OCI-LY7 (cell line): ENCODE measurements around the gene TRMT1. TPM values are rescaled to one million over a fixed set of nuclear protein-coding genes. Genes with fewer than 3 reads are reported as not detected.

Experiments used
- BruUV-seq: library from RNA; stranded (reverse); fragments of 400-500 nt; replicated peaks from 2 replicates; lab custom pipeline; 2021; lab: Mats Ljungman, UMichigan
- CTCF ChIA-PET: fragments of 300-600 bp; sonication (Branson Sonifier 250); formaldehyde crosslinking; loops from one replicate; lab custom pipeline; 2022; ENCODE audit warnings: antibody characterized with exemption; ENCODE audit not compliant: unreplicated experiment; lab: Charles Lee
- POLR2A ChIA-PET: fragments of 300-600 bp; sonication (Branson Sonifier 250); formaldehyde crosslinking; loops from one replicate; lab custom pipeline; 2022; ENCODE audit warnings: antibody characterized with exemption; lab: Charles Lee
- DNase-seq: peaks from one replicate; pipeline ENCODE4 v3.0.0-alpha.2; 2015; ENCODE audit warnings: low spot score
- H2AFZ ChIP-seq: fragments of 200-600 bp; sonication (generic), shearing (Covaris generic); 2 replicates; pipeline ENCODE4 v1.6.1; 2014; ENCODE audit warnings: mild to moderate bottlenecking, antibody characterized with exemption, low read length, moderate library complexity
- H3K27ac ChIP-seq: fragments of 200-600 bp; sonication (generic); 2 replicates; pipeline ENCODE4 v1.5.1; 2014; ENCODE audit warnings: mixed run types, low read depth, mild to moderate bottlenecking, moderate library complexity, low read length, inconsistent platforms; ENCODE audit not compliant: poor library complexity, severe bottlenecking
- H3K36me3 ChIP-seq: fragments of 200-600 bp; sonication (generic); 2 replicates; pipeline ENCODE4 v1.6.1; 2014; ENCODE audit warnings: mild to moderate bottlenecking, antibody characterized with exemption, low read length, moderate library complexity, mixed read lengths; ENCODE audit not compliant: insufficient read depth
- H3K4me1 ChIP-seq: fragments of 200-600 bp; sonication (generic); 2 replicates; pipeline ENCODE4 v1.5.1; 2014; ENCODE audit warnings: mild to moderate bottlenecking, low read length; ENCODE audit not compliant: insufficient read depth, poor library complexity, severe bottlenecking
- H3K4me2 ChIP-seq: fragments of 200-600 bp; sonication (generic); 2 replicates; pipeline ENCODE4 v1.6.1; 2014; ENCODE audit warnings: mild to moderate bottlenecking, low read length
- H3K4me3 ChIP-seq: fragments of 200-600 bp; sonication (generic); 2 replicates; pipeline ENCODE4 v1.5.1; 2014; ENCODE audit warnings: mild to moderate bottlenecking, low read depth, low read length; ENCODE audit not compliant: poor library complexity, severe bottlenecking
- H3K79me2 ChIP-seq: fragments of 200-600 bp; sonication (generic); 2 replicates; pipeline ENCODE4 v1.6.1; 2016; ENCODE audit warnings: low read depth, mild to moderate bottlenecking, low read length, moderate library complexity, mixed read lengths; ENCODE audit not compliant: insufficient read depth
- H3K9me2 ChIP-seq: fragments of 200-600 bp; sonication (generic); 2 replicates; pipeline ENCODE4 v1.6.1; 2016; ENCODE audit warnings: mild to moderate bottlenecking, low read length, mixed read lengths; ENCODE audit not compliant: insufficient read depth
- H3K9me3 ChIP-seq: fragments of 200-600 bp; sonication (generic); 2 replicates; pipeline ENCODE4 v1.6.1; 2014; ENCODE audit warnings: mild to moderate bottlenecking, mixed run types, low read length, mixed read lengths
- H4K20me1 ChIP-seq: fragments of 200-600 bp; sonication (generic); 2 replicates; pipeline ENCODE4 v1.6.1; 2014; ENCODE audit warnings: mild to moderate bottlenecking, antibody characterized with exemption, low read length, moderate library complexity, mixed read lengths; ENCODE audit not compliant: insufficient read depth
- EZH2phosphoT487 ChIP-seq: fragments of 200-600 bp; sonication (generic); IDR thresholded peaks from 2 replicates; pipeline ENCODE4 v1.6.1; 2018; ENCODE audit warnings: low read depth, borderline replicate concordance, mild to moderate bottlenecking, mixed run types, antibody characterized with exemption, low read length, moderate library complexity, mixed read lengths
- intact Hi-C: fragments of 100-400 bp; cut with micrococcal nuclease; formaldehyde crosslinking; loops from one replicate; pipeline ENCODE4 v1.10.0; 2022; ENCODE audit not compliant: unreplicated experiment
- total RNA-seq, 2 experiments: library from RNA; depleted of rRNA in 1 of 2; stranded (reverse); fragments of >200 nt in 1 of 2; shearing (Covaris generic) in 1 of 2; gene quantifications; 2 replicates each; pipeline ENCODE4 v1.2.3, GENCODE V29; 2014 to 2022
- TF ChIP-seq, protein P1 (sequence below): fragments of 200-600 bp; sonication (generic); conservative IDR thresholded peaks from 2 replicates; pipeline ENCODE4 v1.5.1; 2014; ENCODE audit warnings: mild to moderate bottlenecking, antibody characterized with exemption, low read length, moderate library complexity, mixed read lengths

TRMT1 gene
- total RNA-seq, 2 experiments from 2014 or later, result 50.4 to 56.8 TPM

DNA sequence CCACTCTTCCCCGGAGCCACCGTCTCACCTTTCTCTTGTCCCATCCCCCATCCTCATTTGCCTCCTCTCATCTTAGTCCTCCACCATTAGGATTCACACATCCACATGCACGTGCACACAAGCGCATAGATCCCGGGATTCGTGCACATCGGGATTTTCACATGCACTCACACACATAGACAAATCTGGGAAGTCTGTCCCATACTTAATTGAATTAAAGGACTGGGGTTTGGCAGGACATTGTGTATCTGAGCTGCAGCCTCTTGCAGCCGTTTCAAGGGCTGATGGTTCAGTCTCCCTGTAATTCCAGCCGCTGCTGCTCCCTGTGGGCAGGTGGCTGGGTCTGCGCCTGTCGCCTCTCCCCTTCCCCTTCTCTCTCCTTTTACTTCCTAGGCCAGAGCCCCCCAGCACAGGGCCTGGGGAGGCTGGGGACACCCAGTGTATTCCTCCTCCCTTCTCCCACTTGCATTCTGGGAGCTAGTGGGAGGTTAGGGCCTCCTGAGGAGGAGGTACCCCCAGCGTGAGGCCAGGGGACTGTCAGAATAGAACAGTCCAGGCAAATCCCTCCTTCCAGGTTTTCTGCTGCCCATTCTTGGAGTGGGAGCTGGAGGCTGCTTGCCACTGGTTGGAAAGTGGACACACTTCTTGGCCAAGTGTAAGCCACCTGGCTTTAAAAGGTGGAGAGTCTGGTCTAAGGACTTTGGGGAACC lies 57.4 kb downstream of the TRMT1 start:
- CTCF ChIA-PET, result no interaction called here
- Histone ChIP-seq H3K27ac (no peak overlapping the region), H3K4me3 (no peak overlapping the region), H4K20me1 (no peaks in the 10 kb centered on the region), H3K4me2 (no peak overlapping the region), H3K9me2 (no peaks in the 10 kb centered on the region), H3K4me1 (peaks cover 29% of the 10 kb centered on the region), H3K9me3 (no peaks in the 10 kb centered on the region), H3K36me3 (no peaks in the 10 kb centered on the region), H3K79me2 (no peaks in the 10 kb centered on the region), H2AFZ (no peak overlapping the region)
- intact Hi-C loops, result no loop called here
- no peak for DNase-seq
- no TSS peak for BruUV-seq
- POLR2A ChIA-PET, result interaction anchor here (1.9 kb wide), 1 partner anchor 16 kb away, joined by 11 read pairs; no protein-coding TSS in a partner anchor
- TF ChIP-seq, protein P1, sequence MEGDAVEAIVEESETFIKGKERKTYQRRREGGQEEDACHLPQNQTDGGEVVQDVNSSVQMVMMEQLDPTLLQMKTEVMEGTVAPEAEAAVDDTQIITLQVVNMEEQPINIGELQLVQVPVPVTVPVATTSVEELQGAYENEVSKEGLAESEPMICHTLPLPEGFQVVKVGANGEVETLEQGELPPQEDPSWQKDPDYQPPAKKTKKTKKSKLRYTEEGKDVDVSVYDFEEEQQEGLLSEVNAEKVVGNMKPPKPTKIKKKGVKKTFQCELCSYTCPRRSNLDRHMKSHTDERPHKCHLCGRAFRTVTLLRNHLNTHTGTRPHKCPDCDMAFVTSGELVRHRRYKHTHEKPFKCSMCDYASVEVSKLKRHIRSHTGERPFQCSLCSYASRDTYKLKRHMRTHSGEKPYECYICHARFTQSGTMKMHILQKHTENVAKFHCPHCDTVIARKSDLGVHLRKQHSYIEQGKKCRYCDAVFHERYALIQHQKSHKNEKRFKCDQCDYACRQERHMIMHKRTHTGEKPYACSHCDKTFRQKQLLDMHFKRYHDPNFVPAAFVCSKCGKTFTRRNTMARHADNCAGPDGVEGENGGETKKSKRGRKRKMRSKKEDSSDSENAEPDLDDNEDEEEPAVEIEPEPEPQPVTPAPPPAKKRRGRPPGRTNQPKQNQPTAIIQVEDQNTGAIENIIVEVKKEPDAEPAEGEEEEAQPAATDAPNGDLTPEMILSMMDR, result no peak
- TF ChIP-seq EZH2phosphoT487, result no peak

DNA sequence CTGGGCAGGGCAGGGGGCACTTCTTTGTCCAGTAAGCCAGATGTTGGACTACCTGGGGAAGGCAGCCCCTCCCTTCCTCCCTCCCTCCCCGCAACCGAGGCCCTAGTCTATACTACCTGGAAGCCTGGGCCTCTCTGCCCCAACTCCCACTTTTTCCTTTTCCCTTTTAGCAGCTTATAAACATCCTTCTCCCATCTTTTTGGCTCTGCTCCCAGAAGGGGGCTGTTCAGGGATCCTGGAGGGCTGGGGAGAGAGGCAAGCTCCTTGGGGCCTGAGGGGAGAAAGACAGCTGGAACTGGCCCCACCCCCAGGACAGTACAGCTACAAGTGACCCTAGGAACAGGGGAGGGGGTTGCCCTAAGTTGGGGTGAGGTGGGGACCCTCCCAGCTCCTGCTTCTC lies 58.8 kb downstream of the TRMT1 start:
- H3K36me3 ChIP-seq, result no peaks in the 10 kb centered on the region
- ChIA-PET CTCF (no interaction called here), POLR2A (interaction anchor here (0.5 kb wide), 1 partner anchor 26 kb away, joined by 4 read pairs; no protein-coding TSS in a partner anchor)
- no peak overlapping the region for H3K27ac ChIP-seq
- no peak overlapping the region for H2AFZ ChIP-seq
- peaks cover 19% of the 10 kb centered on the region for H3K4me1 ChIP-seq
- H3K79me2 ChIP-seq, result no peaks in the 10 kb centered on the region
- intact Hi-C loops, result no loop called here
- H3K4me2 ChIP-seq, result no peak overlapping the region
- no peak for DNase-seq
- no peaks in the 10 kb centered on the region for H4K20me1 ChIP-seq
- no peak for TF ChIP-seq EZH2phosphoT487
- TF ChIP-seq, protein P1, result no peak
- no TSS peak for BruUV-seq
- no peak overlapping the region for H3K4me3 ChIP-seq
- no peaks in the 10 kb centered on the region for H3K9me3 ChIP-seq
- H3K9me2 ChIP-seq, result no peaks in the 10 kb centered on the region

DNA sequence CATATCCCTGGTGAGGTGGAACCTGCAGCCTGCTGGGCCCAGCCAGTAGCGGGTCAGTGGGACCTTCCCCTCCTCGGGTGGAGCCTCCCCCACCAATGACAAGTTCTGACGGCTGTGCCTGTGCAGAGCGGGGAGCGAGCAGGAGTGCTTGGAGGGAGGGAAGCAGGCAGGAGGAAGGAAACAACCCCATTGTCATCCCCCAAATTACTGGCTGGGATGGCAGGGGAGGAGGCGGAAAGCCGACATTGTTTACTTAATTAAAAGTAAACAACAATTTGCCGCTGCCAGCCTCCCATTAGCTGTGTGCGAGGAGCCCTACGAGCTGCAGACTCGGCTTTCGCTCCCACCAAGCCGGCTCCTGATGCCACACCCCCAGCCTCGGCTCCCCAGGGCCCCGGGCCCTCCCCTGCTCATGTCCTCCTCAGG lies 59.4 kb downstream of the TRMT1 start:
- no peak overlapping the region for H3K4me3 ChIP-seq
- H3K9me2 ChIP-seq, result no peaks in the 10 kb centered on the region
- CTCF ChIA-PET, result no interaction called here
- no peaks in the 10 kb centered on the region for H3K79me2 ChIP-seq
- BruUV-seq, result no TSS peak
- intact Hi-C loops, result no loop called here
- H3K4me1 ChIP-seq, result peaks cover 14% of the 10 kb centered on the region
- no peaks in the 10 kb centered on the region for H4K20me1 ChIP-seq
- H3K27ac ChIP-seq, result no peak overlapping the region
- no peaks in the 10 kb centered on the region for H3K36me3 ChIP-seq
- H2AFZ ChIP-seq, result no peak overlapping the region
- no peak for DNase-seq
- TF ChIP-seq, protein P1, result no peak
- TF ChIP-seq EZH2phosphoT487, result no peak
- no peaks in the 10 kb centered on the region for H3K9me3 ChIP-seq
- POLR2A ChIA-PET, result no interaction called here
- no peak overlapping the region for H3K4me2 ChIP-seq
